WERI-Rb-1 (cell line): Measurements from ENCODE around the gene MCM9.
A peak's percentile ranks its signal among the peaks of the same experiment; 100 is the strongest.

Experiments
- DNase-seq: peaks from one replicate; pipeline ENCODE4 v3.0.0-alpha.2; 2020
- H3K27ac ChIP-seq: fragments of 250-450 bp; sonication (Bioruptor Pico); 2 replicates; pipeline ENCODE4 v1.5.1; 2020; ENCODE audit warnings: mild to moderate bottlenecking, moderate library complexity
- H3K27me3 ChIP-seq: fragments of 250-450 bp; sonication (Bioruptor Pico); 2 replicates; pipeline ENCODE4 v1.5.1; 2021; ENCODE audit warnings: mild to moderate bottlenecking, low read depth, moderate library complexity; ENCODE audit not compliant: insufficient read depth, severe bottlenecking
- H3K36me3 ChIP-seq: fragments of 250-450 bp; sonication (Bioruptor Pico); 2 replicates; pipeline ENCODE4 v1.5.1; 2020; ENCODE audit warnings: mild to moderate bottlenecking, moderate library complexity
- H3K4me3 ChIP-seq: 2 replicates; pipeline ENCODE4 v1.5.1; 2011; ENCODE audit warnings: low read depth, mild to moderate bottlenecking, control low read depth, low read length
- H3K9me3 ChIP-seq: fragments of 250-450 bp; sonication (Bioruptor Pico); 2 replicates; pipeline ENCODE4 v1.5.1; 2021; ENCODE audit warnings: mild to moderate bottlenecking, moderate library complexity; ENCODE audit not compliant: severe bottlenecking
- CTCF ChIP-seq: IDR thresholded peaks from 2 replicates; pipeline ENCODE4 v1.5.1; 2011; ENCODE audit warnings: low read depth, mild to moderate bottlenecking, control low read depth, inconsistent platforms, low read length

MCM9 gene

GRCh38 chr6:118893064-118893806 is 41.7 kb downstream of the MCM9 start:
- peak overlapping the region; percentile 53 for H3K4me3 ChIP-seq
- H3K27me3 ChIP-seq: no peaks in the 10 kb centered on the region
- no peak for DNase-seq
- peaks cover 13% of the 10 kb centered on the region for H3K36me3 ChIP-seq
- no peak for TF ChIP-seq CTCF
- no peaks in the 10 kb centered on the region for H3K9me3 ChIP-seq
- peak overlapping the region; percentile 55 for H3K27ac ChIP-seq

DNA sequence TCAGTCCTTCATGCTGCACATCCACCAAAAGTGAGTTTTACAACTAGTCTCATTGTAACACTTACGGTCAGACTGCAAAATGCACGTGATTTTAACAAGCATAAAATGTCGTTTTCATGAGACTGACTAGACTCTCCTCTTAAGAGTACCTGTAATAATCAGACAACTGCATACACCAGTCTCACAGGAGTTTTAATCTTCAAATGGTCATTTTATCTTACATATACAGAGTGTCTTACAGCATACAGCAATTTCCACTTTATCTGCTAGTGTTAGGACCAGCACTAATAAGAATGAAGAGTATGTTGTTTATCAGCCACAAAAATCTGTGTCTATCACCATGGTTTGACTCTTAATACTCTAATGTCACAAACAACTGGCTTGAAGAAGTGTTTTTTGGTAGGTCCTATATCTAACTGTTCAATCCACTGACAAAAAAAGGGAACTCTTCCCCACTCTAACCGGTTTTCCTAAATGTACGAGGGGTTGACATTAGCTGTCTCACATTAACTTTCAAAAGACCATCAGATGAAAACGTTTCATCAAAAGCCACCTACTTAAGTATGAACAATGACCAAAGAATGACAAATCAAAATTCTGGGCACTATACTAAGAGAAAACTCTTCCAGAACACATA is 42.5 kb downstream of the MCM9 start:
- no peak for DNase-seq
- H3K27ac ChIP-seq: no peak overlapping the region
- peaks cover 13% of the 10 kb centered on the region for H3K36me3 ChIP-seq
- H3K4me3 ChIP-seq: no peak overlapping the region
- TF ChIP-seq CTCF: no peak
- no peaks in the 10 kb centered on the region for H3K9me3 ChIP-seq
- H3K27me3 ChIP-seq: no peaks in the 10 kb centered on the region

- H3K4me3 ChIP-seq: no peak overlapping the region
- no peak for DNase-seq
- no peak for TF ChIP-seq CTCF
- H3K27me3 ChIP-seq: no peaks in the 10 kb centered on the region
- peaks cover 10% of the 10 kb centered on the region for H3K36me3 ChIP-seq
- no peaks in the 10 kb centered on the region for H3K9me3 ChIP-seq
- no peak overlapping the region for H3K27ac ChIP-seq
These were observed 43.8 kb downstream of the MCM9 start for GRCh38 chr6:118890997-118891790.

DNA sequence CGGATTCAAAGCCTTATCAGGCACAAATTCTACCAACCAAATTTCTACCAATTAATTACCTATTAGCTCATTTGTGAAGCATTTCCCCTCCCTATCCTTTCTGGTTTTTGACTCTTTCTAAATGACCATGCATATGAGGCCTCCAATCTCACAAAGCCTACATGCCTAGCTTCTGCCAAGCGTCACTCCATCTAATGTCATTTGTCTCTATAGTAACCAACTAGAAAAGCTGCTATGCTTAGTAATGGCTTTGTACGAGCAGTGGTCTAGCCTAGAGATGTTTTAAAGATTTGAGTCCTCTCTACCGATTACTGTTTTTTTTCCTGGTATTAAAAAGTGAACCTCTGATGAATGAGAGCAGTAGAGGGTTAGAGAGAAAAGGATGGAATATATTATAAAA is 45.8 kb downstream of the MCM9 start:
- Histone ChIP-seq H3K4me3 (no peak overlapping the region), H3K36me3 (peaks cover 1% of the 10 kb centered on the region), H3K9me3 (no peaks in the 10 kb centered on the region), H3K27me3 (no peaks in the 10 kb centered on the region), H3K27ac (no peak overlapping the region)
- TF ChIP-seq CTCF: no peak
- no peak for DNase-seq

GRCh38 chr6:118886641-118887040 is 48.3 kb downstream of the MCM9 start:
- Histone ChIP-seq H3K9me3 (no peaks in the 10 kb centered on the region), H3K27ac (no peak overlapping the region), H3K4me3 (no peak overlapping the region), H3K27me3 (no peaks in the 10 kb centered on the region), H3K36me3 (no peaks in the 10 kb centered on the region)
- DNase-seq: no peak
- no peak for TF ChIP-seq CTCF
